Measurements from ENCODE around the gene CPT1C. TPM values are rescaled to one million over a fixed set of nuclear protein-coding genes. Genes with fewer than 3 reads are reported as not detected.

Gene CPT1C
- total RNA-seq, 1 experiment from 2014 or later: 20.4 TPM

GRCh38 chr19:49727217-49728030 lies 36.5 kb downstream of the CPT1C start:
- H3K27ac ChIP-seq: no peak overlapping the region
- no peak for DNase-seq
- no peaks in the 10 kb centered on the region for H3K36me3 ChIP-seq
- no peaks in the 10 kb centered on the region for H3K9me3 ChIP-seq (replicated peaks)
- no peaks in the 10 kb centered on the region for H3K4me1 ChIP-seq
- no peak overlapping the region for H3K4me3 ChIP-seq
- H3K27me3 ChIP-seq: no peaks in the 10 kb centered on the region

- DNase-seq: no peak
- Histone ChIP-seq H3K4me3 (no peak overlapping the region), H3K9me3 (replicated peaks) (no peaks in the 10 kb centered on the region), H3K4me1 (no peaks in the 10 kb centered on the region), H3K27me3 (no peaks in the 10 kb centered on the region), H3K27ac (no peak overlapping the region), H3K36me3 (no peaks in the 10 kb centered on the region)
Observed at GRCh38 chr19:49730166-49730565, 39.2 kb downstream of the CPT1C start.

GRCh38 chr19:49738268-49738667 lies 47.4 kb downstream of the CPT1C start:
- H3K9me3 ChIP-seq (replicated peaks): no peaks in the 10 kb centered on the region
- no peak overlapping the region for H3K4me3 ChIP-seq
- no peaks in the 10 kb centered on the region for H3K27me3 ChIP-seq
- DNase-seq: no peak
- no peaks in the 10 kb centered on the region for H3K36me3 ChIP-seq
- no peaks in the 10 kb centered on the region for H3K4me1 ChIP-seq
- no peak overlapping the region for H3K27ac ChIP-seq

GRCh38 chr19:49739098-49739497 lies 48.2 kb downstream of the CPT1C start:
- no peaks in the 10 kb centered on the region for H3K9me3 ChIP-seq (replicated peaks)
- H3K36me3 ChIP-seq: no peaks in the 10 kb centered on the region
- H3K27me3 ChIP-seq: no peaks in the 10 kb centered on the region
- H3K27ac ChIP-seq: no peak overlapping the region
- no peak for DNase-seq
- H3K4me1 ChIP-seq: no peaks in the 10 kb centered on the region
- no peak overlapping the region for H3K4me3 ChIP-seq

GRCh38 chr19:49739933-49740332 lies 49.0 kb downstream of the CPT1C start:
- Histone ChIP-seq H3K4me1 (no peaks in the 10 kb centered on the region), H3K27ac (no peak overlapping the region), H3K9me3 (replicated peaks) (no peaks in the 10 kb centered on the region), H3K27me3 (no peaks in the 10 kb centered on the region), H3K36me3 (no peaks in the 10 kb centered on the region), H3K4me3 (no peak overlapping the region)
- DNase-seq: no peak

GRCh38 chr19:49741210-49741844 lies 50.4 kb downstream of the CPT1C start:
- no peak overlapping the region for H3K27ac ChIP-seq
- DNase-seq: no peak
- no peaks in the 10 kb centered on the region for H3K4me1 ChIP-seq
- H3K9me3 ChIP-seq (replicated peaks): no peaks in the 10 kb centered on the region
- H3K27me3 ChIP-seq: no peaks in the 10 kb centered on the region
- no peak overlapping the region for H3K4me3 ChIP-seq
- H3K36me3 ChIP-seq: no peaks in the 10 kb centered on the region

- H3K4me1 ChIP-seq: no peaks in the 10 kb centered on the region
Observed at GRCh38 chr19:49744946-49745381, 54.0 kb downstream of the CPT1C start.

GRCh38 chr19:49746206-49746958 lies 55.5 kb downstream of the CPT1C start:
- H3K4me1 ChIP-seq: no peaks in the 10 kb centered on the region
- no peak overlapping the region for H3K27ac ChIP-seq
- H3K27me3 ChIP-seq: no peaks in the 10 kb centered on the region
- H3K36me3 ChIP-seq: no peaks in the 10 kb centered on the region
- no peak overlapping the region for H3K4me3 ChIP-seq
- DNase-seq: peak; percentile 26 to 46
- H3K9me3 ChIP-seq (replicated peaks): no peaks in the 10 kb centered on the region

More at GRCh38 chr19:49744946-49745381, 54.0 kb downstream of the CPT1C start:
- Histone ChIP-seq H3K4me3 (no peak overlapping the region), H3K36me3 (no peaks in the 10 kb centered on the region), H3K27ac (no peak overlapping the region), H3K9me3 (replicated peaks) (no peaks in the 10 kb centered on the region), H3K27me3 (no peaks in the 10 kb centered on the region)
- no peak for DNase-seq

- Histone ChIP-seq H3K36me3 (no peaks in the 10 kb centered on the region), H3K9me3 (replicated peaks) (peaks cover 5% of the 10 kb centered on the region), H3K4me3 (no peak overlapping the region), H3K27ac (no peak overlapping the region), H3K27me3 (no peaks in the 10 kb centered on the region), H3K4me1 (no peaks in the 10 kb centered on the region)
- DNase-seq: peak in 1 of 2 experiments; percentile 29
Observed at GRCh38 chr19:49749055-49749716, 58.3 kb downstream of the CPT1C start.

- Histone ChIP-seq H3K9me3 (replicated peaks) (peaks cover 5% of the 10 kb centered on the region), H3K4me3 (no peak overlapping the region), H3K4me1 (no peaks in the 10 kb centered on the region), H3K27me3 (no peaks in the 10 kb centered on the region), H3K36me3 (no peaks in the 10 kb centered on the region), H3K27ac (no peak overlapping the region)
- DNase-seq: no peak
Observed at GRCh38 chr19:49749771-49750170, 58.9 kb downstream of the CPT1C start.

GRCh38 chr19:49752701-49753100 lies 61.8 kb downstream of the CPT1C start:
- no peak overlapping the region for H3K4me3 ChIP-seq
- DNase-seq: no peak

GRCh38 chr19:49755956-49756355 lies 65.0 kb downstream of the CPT1C start:
- Histone ChIP-seq H3K9me3 (replicated peaks) (peaks cover 9% of the 10 kb centered on the region), H3K27me3 (no peaks in the 10 kb centered on the region), H3K4me1 (no peaks in the 10 kb centered on the region), H3K36me3 (no peaks in the 10 kb centered on the region), H3K4me3 (no peak overlapping the region), H3K27ac (no peak overlapping the region)
- DNase-seq: no peak

More at GRCh38 chr19:49752701-49753100, 61.8 kb downstream of the CPT1C start:
- H3K27ac ChIP-seq: no peak overlapping the region
- no peaks in the 10 kb centered on the region for H3K4me1 ChIP-seq
- H3K36me3 ChIP-seq: no peaks in the 10 kb centered on the region
- peaks cover 9% of the 10 kb centered on the region for H3K9me3 ChIP-seq (replicated peaks)
- H3K27me3 ChIP-seq: no peaks in the 10 kb centered on the region

- Histone ChIP-seq H3K27me3 (no peaks in the 10 kb centered on the region), H3K4me3 (no peak overlapping the region), H3K9me3 (replicated peaks) (peaks cover 4% of the 10 kb centered on the region; the same call in 1 of the 2 replicates), H3K27ac (no peak overlapping the region), H3K4me1 (no peaks in the 10 kb centered on the region), H3K36me3 (no peaks in the 10 kb centered on the region)
- DNase-seq: peak; percentile 31 to 37
Observed at GRCh38 chr19:49758292-49758691, 67.4 kb downstream of the CPT1C start.

- Histone ChIP-seq H3K9me3 (replicated peaks) (peaks cover under 1% of the 10 kb centered on the region; the same call in 1 of the 2 replicates), H3K4me3 (no peak overlapping the region), H3K27ac (no peak overlapping the region), H3K4me1 (0 out of 2 replicates have a peak, but pooled peaks cover 3% of the 10 kb centered on the region), H3K36me3 (no peaks in the 10 kb centered on the region), H3K27me3 (no peaks in the 10 kb centered on the region)
- DNase-seq: no peak
Observed at GRCh38 chr19:49761249-49761624, 70.3 kb downstream of the CPT1C start.
